CD14-positive monocyte (primary cell): ENCODE results near the gene SORBS1. TPM values are rescaled to one million over a fixed set of nuclear protein-coding genes. Genes with fewer than 3 reads are reported as not detected.
A peak's percentile ranks its signal among the peaks of the same experiment; 100 is the strongest.

ENCODE experiments used
- DNase-seq, 3 donors: peaks; one replicate each; pipeline ENCODE4 v3.0.0-alpha.2; 2011 to 2022
- H2AFZ ChIP-seq: 2 replicates; pipeline ENCODE4 v1.6.0; 2012; ENCODE audit warnings: mild to moderate bottlenecking, low read depth, low read length, inconsistent platforms; ENCODE audit not compliant: insufficient read depth, poor library complexity, severe bottlenecking
- H3K27ac ChIP-seq, 2 donors: 1 replicate in 1 of 2; 2 replicates in 1 of 2; pipeline ENCODE4 v1.5.1; 2012 to 2013; ENCODE audit warnings: low read length in 2 of 2, control low read depth in 1 of 2, inconsistent platforms in 1 of 2, low read depth in 1 of 2, mild to moderate bottlenecking in 1 of 2
- H3K27me3 ChIP-seq, 2 donors: one replicate each; pipeline versions ENCODE4 v1.6.0 to v1.6.1; 2011 to 2013; ENCODE audit warnings: low read length in 2 of 2; ENCODE audit not compliant: control insufficient read depth in 2 of 2, insufficient read depth in 2 of 2
- H3K36me3 ChIP-seq, 2 donors: replicated peaks in 1 of 2; 1 replicate in 1 of 2; 2 replicates in 1 of 2; pipeline versions ENCODE4 v1.5.1 to v1.6.1; 2012 to 2013; ENCODE audit warnings: low read length in 2 of 2, control low read depth in 1 of 2, inconsistent platforms in 1 of 2, mild to moderate bottlenecking in 1 of 2; ENCODE audit not compliant: insufficient read depth in 2 of 2, control insufficient read depth in 1 of 2
- H3K4me1 ChIP-seq, 2 donors: 1 replicate in 1 of 2; 2 replicates in 1 of 2; pipeline versions ENCODE4 v1.5.1 to v1.6.1; 2012 to 2013; ENCODE audit warnings: low read length in 2 of 2, control low read depth in 1 of 2, inconsistent platforms in 1 of 2, mild to moderate bottlenecking in 1 of 2, moderate library complexity in 1 of 2; ENCODE audit not compliant: insufficient read depth in 2 of 2, control insufficient read depth in 1 of 2
- H3K4me2 ChIP-seq: replicated peaks from 2 replicates; pipeline ENCODE3; 2012; ENCODE audit warnings: low read length, moderate library complexity, mild to moderate bottlenecking; ENCODE audit not compliant: poor library complexity, severe bottlenecking; ENCODE audit errors: extremely low read depth
- H3K4me3 ChIP-seq, 3 experiments: fragments of 200-600 bp in 1 of 3; sonication (generic) in 1 of 3; replicated peaks in 1 of 3; 1 replicate in 2 of 3; 2 replicates in 1 of 3; pipeline ENCODE4 v1.5.1; 2011 to 2013; ENCODE audit warnings: low read length in 3 of 3, mild to moderate bottlenecking in 3 of 3, control low read depth in 2 of 3, low read depth in 2 of 3, inconsistent platforms in 1 of 3, moderate library complexity in 1 of 3
- H3K79me2 ChIP-seq: 2 replicates; pipeline ENCODE4 v1.6.0; 2012; ENCODE audit warnings: mild to moderate bottlenecking, control low read depth, inconsistent platforms, low read length, moderate library complexity; ENCODE audit not compliant: insufficient read depth
- H3K9ac ChIP-seq: 2 replicates; pipeline ENCODE4 v1.6.0; 2017; ENCODE audit warnings: low read length, mild to moderate bottlenecking; ENCODE audit not compliant: insufficient read depth, poor library complexity, severe bottlenecking
- H3K9me3 ChIP-seq, 2 donors: replicated peaks in 1 of 2; 1 replicate in 1 of 2; 2 replicates in 1 of 2; pipeline versions ENCODE4 v1.5.1 to v1.6.1; 2012 to 2013; ENCODE audit warnings: low read length in 2 of 2, control low read depth in 1 of 2; ENCODE audit not compliant: control insufficient read depth in 1 of 2, insufficient read depth in 1 of 2
- H4K20me1 ChIP-seq: 2 replicates; pipeline ENCODE4 v1.6.0; 2012; ENCODE audit warnings: mild to moderate bottlenecking, low read length, control low read depth, moderate library complexity; ENCODE audit not compliant: insufficient read depth
- H3K27ac Mint-ChIP-seq, 7 donors: one replicate each; pipeline ENCODE4 v1.8.0; 2020; ENCODE audit warnings: mild to moderate bottlenecking in 7 of 7, mixed read lengths in 7 of 7, moderate library complexity in 6 of 7, inconsistent platforms in 2 of 7
- H3K27me3 Mint-ChIP-seq, 3 donors: one replicate each; pipeline ENCODE4 v1.8.0; 2021 to 2022; ENCODE audit warnings: low read depth in 3 of 3, mild to moderate bottlenecking in 3 of 3, mixed read lengths in 3 of 3, moderate library complexity in 3 of 3, inconsistent platforms in 1 of 3
- H3K36me3 Mint-ChIP-seq, 2 donors: one replicate each; pipeline ENCODE4 v1.8.0; 2020; ENCODE audit warnings: mixed read lengths in 2 of 2, inconsistent platforms in 1 of 2, mild to moderate bottlenecking in 1 of 2
- H3K4me1 Mint-ChIP-seq: one replicate; pipeline ENCODE4 v1.8.0; 2020; ENCODE audit warnings: mild to moderate bottlenecking, mixed read lengths
- H3K4me3 Mint-ChIP-seq, 2 donors: one replicate each; pipeline ENCODE4 v1.8.0; 2020; ENCODE audit warnings: mild to moderate bottlenecking in 2 of 2, mixed read lengths in 2 of 2, moderate library complexity in 1 of 2
- H3K9me3 Mint-ChIP-seq, 7 donors: one replicate each; pipeline ENCODE4 v1.8.0; 2020 to 2022; ENCODE audit warnings: mixed read lengths in 7 of 7, mild to moderate bottlenecking in 6 of 7, moderate library complexity in 6 of 7, inconsistent platforms in 2 of 7
- intact Hi-C, 2 donors: fragments of 100-400 bp; cut with micrococcal nuclease; formaldehyde crosslinking; loops; one replicate each; pipeline versions ENCODE4 v1.15.0 to v1.15.1; 2023
- polyA plus RNA-seq, 3 donors: library from polyadenylated mRNA; depleted of rRNA in 1 of 3; unstranded in 2 of 3; stranded (reverse) in 1 of 3; fragments of 300-500 nt in 2 of 3; fragments of >200 nt in 1 of 3; fragmentation: Illumina TruSeq in 2 of 3; gene quantifications; 1 replicate in 2 of 3; 2 replicates in 1 of 3; pipeline ENCODE4 v1.2.3, GENCODE V29; 2012 to 2021
- TF ChIP-seq, protein P1 (sequence below): fragments of 200-600 bp; IDR thresholded peaks from one replicate; pipeline ENCODE4 v1.8.0; 2022; ENCODE audit warnings: antibody characterized with exemption, mild to moderate bottlenecking

SORBS1 gene
- polyA plus RNA-seq, 3 donors, result 0.08 to 0.15 TPM; not detected in 1

DNA sequence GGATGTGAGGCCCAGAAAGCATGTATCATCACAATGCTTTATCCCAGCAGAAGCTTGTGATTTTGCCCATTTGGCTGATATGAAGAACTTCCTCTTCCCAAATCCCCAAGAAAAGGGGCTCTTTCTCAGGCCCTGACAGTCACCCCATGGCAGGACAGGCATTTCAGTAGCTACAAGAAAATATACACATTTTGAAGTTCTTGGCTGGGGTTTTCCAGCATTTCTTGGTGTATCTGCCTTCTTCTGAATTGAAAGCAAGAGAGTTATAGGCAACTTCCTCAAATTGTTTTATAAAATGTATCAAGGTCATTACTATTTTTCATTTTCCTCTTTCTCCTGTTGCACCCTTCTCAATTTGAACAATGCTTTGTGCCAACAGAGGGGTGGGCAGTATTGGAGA is 207.1 kb downstream of the SORBS1 start:
- Mint-ChIP-seq H3K4me3 (no peak overlapping the region), H3K9me3 (no peaks in the 10 kb centered on the region), H3K27ac (no peak overlapping the region), H3K4me1 (peaks cover 9% of the 10 kb centered on the region), H3K27me3 (peaks cover 0 to 2% (median 2%) of the 10 kb centered on the region in 3 donors), H3K36me3 (no peaks in the 10 kb centered on the region)
- no peaks in the 10 kb centered on the region for H3K9me3 ChIP-seq
- no peaks in the 10 kb centered on the region for H3K36me3 ChIP-seq
- H2AFZ ChIP-seq, result no peak overlapping the region
- H3K27ac ChIP-seq, result no peak overlapping the region
- no peaks in the 10 kb centered on the region for H4K20me1 ChIP-seq
- no peaks in the 10 kb centered on the region for H3K79me2 ChIP-seq
- peaks cover 0 to 8% of the 10 kb centered on the region in 2 donors for H3K4me1 ChIP-seq
- DNase-seq, result peak in 1 of 3 donors; percentile 10
- no peak overlapping the region for H3K4me3 ChIP-seq
- intact Hi-C loops, result no loop called here
- no peak overlapping the region for H3K9ac ChIP-seq
- TF ChIP-seq, protein P1, sequence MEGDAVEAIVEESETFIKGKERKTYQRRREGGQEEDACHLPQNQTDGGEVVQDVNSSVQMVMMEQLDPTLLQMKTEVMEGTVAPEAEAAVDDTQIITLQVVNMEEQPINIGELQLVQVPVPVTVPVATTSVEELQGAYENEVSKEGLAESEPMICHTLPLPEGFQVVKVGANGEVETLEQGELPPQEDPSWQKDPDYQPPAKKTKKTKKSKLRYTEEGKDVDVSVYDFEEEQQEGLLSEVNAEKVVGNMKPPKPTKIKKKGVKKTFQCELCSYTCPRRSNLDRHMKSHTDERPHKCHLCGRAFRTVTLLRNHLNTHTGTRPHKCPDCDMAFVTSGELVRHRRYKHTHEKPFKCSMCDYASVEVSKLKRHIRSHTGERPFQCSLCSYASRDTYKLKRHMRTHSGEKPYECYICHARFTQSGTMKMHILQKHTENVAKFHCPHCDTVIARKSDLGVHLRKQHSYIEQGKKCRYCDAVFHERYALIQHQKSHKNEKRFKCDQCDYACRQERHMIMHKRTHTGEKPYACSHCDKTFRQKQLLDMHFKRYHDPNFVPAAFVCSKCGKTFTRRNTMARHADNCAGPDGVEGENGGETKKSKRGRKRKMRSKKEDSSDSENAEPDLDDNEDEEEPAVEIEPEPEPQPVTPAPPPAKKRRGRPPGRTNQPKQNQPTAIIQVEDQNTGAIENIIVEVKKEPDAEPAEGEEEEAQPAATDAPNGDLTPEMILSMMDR, result no peak
- no peaks in the 10 kb centered on the region for H3K27me3 ChIP-seq
- H3K4me2 ChIP-seq, result no peak overlapping the region

DNA sequence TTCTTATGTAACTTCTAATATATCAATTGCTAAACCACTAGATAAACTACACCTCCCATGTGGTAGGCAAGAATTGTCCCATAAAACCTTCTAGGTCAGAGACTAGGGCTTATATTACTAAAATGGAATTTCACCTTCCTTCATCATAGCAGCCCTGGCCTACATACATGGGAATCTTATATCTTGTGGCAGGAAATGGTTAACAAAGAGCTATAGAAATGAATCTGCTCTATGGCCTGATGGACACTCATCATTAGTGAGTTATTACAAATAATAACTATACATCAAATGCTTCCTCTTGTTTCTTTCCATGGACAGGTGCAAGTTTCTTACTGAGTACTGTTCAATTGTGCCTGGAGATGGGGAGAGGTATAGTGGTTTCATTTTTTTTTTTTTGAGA is 208.0 kb downstream of the SORBS1 start:
- H3K9me3 ChIP-seq, result no peaks in the 10 kb centered on the region
- no peak overlapping the region for H3K27ac Mint-ChIP-seq
- peaks cover 9% of the 10 kb centered on the region for H3K4me1 Mint-ChIP-seq
- H3K4me1 ChIP-seq, result peaks cover 0 to 8% of the 10 kb centered on the region in 2 donors
- H3K9me3 Mint-ChIP-seq, result no peaks in the 10 kb centered on the region
- H3K27me3 ChIP-seq, result no peaks in the 10 kb centered on the region
- H3K4me3 ChIP-seq, result no peak overlapping the region
- intact Hi-C loops, result no loop called here
- H3K36me3 Mint-ChIP-seq, result no peaks in the 10 kb centered on the region
- TF ChIP-seq, protein P1, result no peak
- no peak overlapping the region for H3K9ac ChIP-seq
- peaks cover 0 to 2% (median 2%) of the 10 kb centered on the region in 3 donors for H3K27me3 Mint-ChIP-seq
- no peak overlapping the region for H3K27ac ChIP-seq
- DNase-seq, result no peak
- H3K4me2 ChIP-seq, result no peak overlapping the region
- H3K36me3 ChIP-seq, result no peaks in the 10 kb centered on the region
- H3K4me3 Mint-ChIP-seq, result no peak overlapping the region
- H2AFZ ChIP-seq, result no peak overlapping the region
- H4K20me1 ChIP-seq, result no peaks in the 10 kb centered on the region
- H3K79me2 ChIP-seq, result no peaks in the 10 kb centered on the region
